Sigmoid colon (tissue), 7 donors: Measurements from ENCODE around the gene GINS3. TPM values are rescaled to one million over a fixed set of nuclear protein-coding genes. Genes with fewer than 3 reads are reported as not detected.

Source experiments
- DNase-seq: peaks from one replicate; pipeline ENCODE4 v3.0.0-alpha.2; 2019
- H3K27ac ChIP-seq, 4 donors: fragments of 200-600 bp; sonication (generic); one replicate each; pipeline ENCODE4 v1.5.1; 2016 to 2019; ENCODE audit warnings: mild to moderate bottlenecking in 1 of 4
- H3K27me3 ChIP-seq, 3 donors: fragments of 200-600 bp; sonication (generic); one replicate each; pipeline ENCODE4 v1.5.1; 2019; ENCODE audit warnings: mild to moderate bottlenecking in 1 of 3
- H3K36me3 ChIP-seq, 4 donors: fragments of 200-600 bp; sonication (generic); one replicate each; pipeline ENCODE4 v1.5.1; 2016 to 2019
- H3K4me1 ChIP-seq, 4 donors: fragments of 200-600 bp; sonication (generic); one replicate each; pipeline ENCODE4 v1.5.1; 2017 to 2019
- H3K4me3 ChIP-seq, 4 donors: fragments of 200-600 bp; sonication (generic); one replicate each; pipeline ENCODE4 v1.5.1; 2017 to 2019; ENCODE audit warnings: mild to moderate bottlenecking in 2 of 4, moderate library complexity in 1 of 4
- H3K9me3 ChIP-seq, 4 donors: fragments of 200-600 bp in 3 of 4; sonication (generic) in 3 of 4; one replicate each; pipeline versions ENCODE4 v1.5.1 to v1.6.1; 2013 to 2019
- CTCF ChIP-seq, 4 experiments: fragments of 450-650 bp in 3 of 4; fragments of 200-600 bp in 1 of 4; IDR thresholded peaks; one replicate each; pipeline ENCODE4 v1.5.1; 2016 to 2019; ENCODE audit warnings: antibody characterized with exemption in 4 of 4, mild to moderate bottlenecking in 3 of 4, moderate library complexity in 2 of 4
- EP300 ChIP-seq, 4 donors: sonication (generic); formaldehyde crosslinking; IDR thresholded peaks; one replicate each; pipeline ENCODE4 v1.6.1; 2017; ENCODE audit warnings: antibody characterized with exemption in 4 of 4
- POLR2A ChIP-seq, 2 donors: fragments of 450-650 bp; IDR thresholded peaks; one replicate each; pipeline ENCODE4 v1.6.1; 2016; ENCODE audit warnings: antibody characterized with exemption in 2 of 2, mild to moderate bottlenecking in 2 of 2, moderate library complexity in 2 of 2
- POLR2AphosphoS5 ChIP-seq, 4 donors: sonication (generic); formaldehyde crosslinking; IDR thresholded peaks; one replicate each; pipeline ENCODE4 v1.6.1; 2017; ENCODE audit warnings: antibody characterized with exemption in 4 of 4
- WGBS, 2 donors: extraction: QIAGEN DNeasy Blood & Tissue Kit; methylation state at CpG; one replicate each; pipeline ENCODE4 v1.1.7; 2013; 5-methylcytosine and 5-hydroxymethylcytosine counted together
- intact Hi-C: fragments of 100-400 bp; cut with DNase I; formaldehyde crosslinking; loops from one replicate; pipeline ENCODE4 v1.15.1; 2023
- polyA plus RNA-seq, 3 donors: library from polyadenylated mRNA; stranded (reverse); fragments of 200-250 nt; gene quantifications; one replicate each; pipeline ENCODE4 v1.2.3, GENCODE V29; 2013
- total RNA-seq, 4 donors: library from RNA; depleted of rRNA; stranded (reverse); fragments of >200 nt; gene quantifications; one replicate each; pipeline ENCODE4 v1.1.0, GENCODE V29; 2016
- donor health status: healthy with polysubstance abuse.
- donor health status: Bipolar disorder and iron deficiency.
- donor health status: healthy.

The GINS3 gene
- total and polyA plus RNA-seq, 7 donors, result 1.1 to 5.9 (median 2.5) TPM

- H3K4me1 ChIP-seq, result no peaks in the 10 kb centered on the region
- WGBS, 2 donors, result 94% methylated on average over 6 of the region's 6 CpGs
- H3K9me3 ChIP-seq, result no peaks in the 10 kb centered on the region
- H3K36me3 ChIP-seq, result no peaks in the 10 kb centered on the region
- H3K4me3 ChIP-seq, result no peak overlapping the region
- peaks cover 0 to 5% (median 0%) of the 10 kb centered on the region in 3 donors for H3K27me3 ChIP-seq
- TF ChIP-seq POLR2A (IDR thresholded peaks at IDR 0.05), result no peak
- no peak for TF ChIP-seq POLR2AphosphoS5 (IDR thresholded peaks at IDR 0.05)
- TF ChIP-seq EP300 (IDR thresholded peaks at IDR 0.05), result no peak
- TF ChIP-seq CTCF (IDR thresholded peaks at IDR 0.05), result no peak
- intact Hi-C loops, result no loop called here
- DNase-seq, result no peak
- H3K27ac ChIP-seq, result no peak overlapping the region
Observed at GRCh38 chr16:58430718-58431117, 38.4 kb downstream of the GINS3 start.

GRCh38 chr16:58433569-58433951, 41.3 kb downstream of the GINS3 start:
- H3K9me3 ChIP-seq, result no peaks in the 10 kb centered on the region
- no peak for TF ChIP-seq POLR2A (IDR thresholded peaks at IDR 0.05)
- TF ChIP-seq CTCF (IDR thresholded peaks at IDR 0.05), result no peak
- TF ChIP-seq EP300 (IDR thresholded peaks at IDR 0.05), result no peak
- no peak for TF ChIP-seq POLR2AphosphoS5 (IDR thresholded peaks at IDR 0.05)
- no peaks in the 10 kb centered on the region for H3K4me1 ChIP-seq
- no peak for DNase-seq
- intact Hi-C loops, result no loop called here
- H3K36me3 ChIP-seq, result no peaks in the 10 kb centered on the region
- no peak overlapping the region for H3K27ac ChIP-seq
- H3K27me3 ChIP-seq, result peaks cover 0 to 5% (median 0%) of the 10 kb centered on the region in 3 donors
- WGBS, 2 donors, result 49 to 71% methylated on average over 4 of the region's 4 CpGs
- no peak overlapping the region for H3K4me3 ChIP-seq

GRCh38 chr16:58435779-58436178, 43.5 kb downstream of the GINS3 start:
- Histone ChIP-seq H3K4me3 (no peak overlapping the region), H3K36me3 (no peaks in the 10 kb centered on the region), H3K9me3 (peaks cover 0 to 2% (median 0%) of the 10 kb centered on the region in 4 donors), H3K27me3 (peaks cover 0 to 5% (median 0%) of the 10 kb centered on the region in 3 donors), H3K4me1 (no peaks in the 10 kb centered on the region), H3K27ac (no peak overlapping the region)
- TF ChIP-seq POLR2A (IDR thresholded peaks at IDR 0.05), result no peak
- 83 to 93% methylated on average over 2 of the region's 2 CpGs for WGBS, 2 donors
- no peak for DNase-seq
- intact Hi-C loops, result no loop called here

- H3K4me3 ChIP-seq, result no peak overlapping the region
- no peak overlapping the region for H3K27ac ChIP-seq
- peaks cover 0 to 2% (median 0%) of the 10 kb centered on the region in 4 donors for H3K9me3 ChIP-seq
- peaks cover 0 to 4% (median 0%) of the 10 kb centered on the region in 3 donors for H3K27me3 ChIP-seq
- DNase-seq, result no peak
- no peaks in the 10 kb centered on the region for H3K36me3 ChIP-seq
- intact Hi-C loops, result no loop called here
- TF ChIP-seq POLR2AphosphoS5 (IDR thresholded peaks at IDR 0.05), result no peak
- no peak for TF ChIP-seq EP300 (IDR thresholded peaks at IDR 0.05)
- no peak for TF ChIP-seq CTCF (IDR thresholded peaks at IDR 0.05)
- TF ChIP-seq POLR2A (IDR thresholded peaks at IDR 0.05), result no peak
- WGBS, 2 donors, result 76 to 86% methylated on average over 3 of the region's 3 CpGs
- no peaks in the 10 kb centered on the region for H3K4me1 ChIP-seq
Observed at GRCh38 chr16:58440131-58440530, 47.9 kb downstream of the GINS3 start.

GRCh38 chr16:58442547-58442946, 50.3 kb downstream of the GINS3 start:
- intact Hi-C loops, result no loop called here
- H3K9me3 ChIP-seq, result peaks cover 0 to 2% (median 0%) of the 10 kb centered on the region in 4 donors
- H3K4me1 ChIP-seq, result no peaks in the 10 kb centered on the region
- DNase-seq, result no peak
- H3K27me3 ChIP-seq, result peaks cover 0 to 4% (median 0%) of the 10 kb centered on the region in 3 donors
- no peak overlapping the region for H3K4me3 ChIP-seq
- H3K36me3 ChIP-seq, result no peaks in the 10 kb centered on the region
- H3K27ac ChIP-seq, result no peak overlapping the region
- TF ChIP-seq POLR2AphosphoS5 (IDR thresholded peaks at IDR 0.05) (no peak), EP300 (IDR thresholded peaks at IDR 0.05) (no peak), POLR2A (IDR thresholded peaks at IDR 0.05) (no peak), CTCF (IDR thresholded peaks at IDR 0.05) (no peak)
- 42 to 54% methylated on average over 5 of the region's 5 CpGs for WGBS, 2 donors
